ENCODE data around the gene FAM180B. TPM values are rescaled to one million over a fixed set of nuclear protein-coding genes. Genes with fewer than 3 reads are reported as not detected.

Gene FAM180B
- total and polyA plus RNA-seq, 4 donors, result not detected

DNA sequence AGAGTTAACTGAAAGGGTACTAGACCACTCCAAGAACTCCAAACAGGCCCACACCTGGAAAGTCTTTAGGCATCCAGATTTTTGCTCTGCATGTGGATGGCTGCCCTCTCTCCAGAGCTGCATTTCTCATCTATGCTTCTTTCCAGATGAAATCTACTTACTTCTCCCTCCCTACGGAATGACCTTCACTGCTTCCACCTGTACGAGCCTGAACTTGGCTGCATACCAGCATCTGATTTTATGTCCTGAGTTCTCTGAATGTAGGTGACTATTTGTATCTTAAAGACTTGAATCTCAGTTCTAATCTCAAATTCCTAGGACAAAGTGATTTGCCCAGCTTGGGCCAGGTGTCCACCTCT, 46.8 kb upstream of the FAM180B start:
- Histone ChIP-seq H3K27ac (ENCODE audit: low read depth in 1 of 2, low read length in 2 of 2) (no peak overlapping the region), H3K4me1 (ENCODE audit: control insufficient read depth in 4 of 4, insufficient read depth in 4 of 4, low read length in 3 of 4) (peaks cover 6 to 28% (median 18%) of the 10 kb centered on the region in 4 donors), H3K9ac (ENCODE audit: low read depth in 1 of 2, low read length in 2 of 2) (no peak overlapping the region), H3K4me3 (ENCODE audit: low read depth in 1 of 3, low read length in 3 of 3) (no peak overlapping the region), H3K36me3 (ENCODE audit: control insufficient read depth in 4 of 4, insufficient read depth in 3 of 4, low read depth in 1 of 4, low read length in 3 of 4) (no peaks in the 10 kb centered on the region), H3K9me3 (ENCODE audit: control insufficient read depth in 4 of 4, low read length in 3 of 4) (no peaks in the 10 kb centered on the region), H3K27me3 (ENCODE audit: control insufficient read depth in 4 of 4, insufficient read depth in 4 of 4, low read length in 3 of 4) (no peaks in the 10 kb centered on the region)
- no peak for DNase-seq (ENCODE audit: low spot score)
- WGBS, result 23% methylated on average over 2 of the region's 2 CpGs
- TF ChIP-seq, protein P1, sequence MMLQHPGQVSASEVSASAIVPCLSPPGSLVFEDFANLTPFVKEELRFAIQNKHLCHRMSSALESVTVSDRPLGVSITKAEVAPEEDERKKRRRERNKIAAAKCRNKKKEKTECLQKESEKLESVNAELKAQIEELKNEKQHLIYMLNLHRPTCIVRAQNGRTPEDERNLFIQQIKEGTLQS (IDR thresholded peaks at IDR 0.05), result no peak
- no peak for TF ChIP-seq JUND (IDR thresholded peaks at IDR 0.05)
- no peak for TF ChIP-seq NR2F2 (IDR thresholded peaks at IDR 0.05)
- TF ChIP-seq FOXA1 (IDR thresholded peaks at IDR 0.05), result no peak
- TF ChIP-seq TAF1 (conservative IDR thresholded peaks at IDR 0.05), result no peak
- no peak for TF ChIP-seq SP1 (IDR thresholded peaks at IDR 0.05)
- no peak for TF ChIP-seq RAD21 (IDR thresholded peaks at IDR 0.05)
- no peak for TF ChIP-seq GABPA (IDR thresholded peaks at IDR 0.05 in 1 of 2, conservative IDR thresholded peaks at IDR 0.05 in 1 of 2)
- TF ChIP-seq, protein P2, sequence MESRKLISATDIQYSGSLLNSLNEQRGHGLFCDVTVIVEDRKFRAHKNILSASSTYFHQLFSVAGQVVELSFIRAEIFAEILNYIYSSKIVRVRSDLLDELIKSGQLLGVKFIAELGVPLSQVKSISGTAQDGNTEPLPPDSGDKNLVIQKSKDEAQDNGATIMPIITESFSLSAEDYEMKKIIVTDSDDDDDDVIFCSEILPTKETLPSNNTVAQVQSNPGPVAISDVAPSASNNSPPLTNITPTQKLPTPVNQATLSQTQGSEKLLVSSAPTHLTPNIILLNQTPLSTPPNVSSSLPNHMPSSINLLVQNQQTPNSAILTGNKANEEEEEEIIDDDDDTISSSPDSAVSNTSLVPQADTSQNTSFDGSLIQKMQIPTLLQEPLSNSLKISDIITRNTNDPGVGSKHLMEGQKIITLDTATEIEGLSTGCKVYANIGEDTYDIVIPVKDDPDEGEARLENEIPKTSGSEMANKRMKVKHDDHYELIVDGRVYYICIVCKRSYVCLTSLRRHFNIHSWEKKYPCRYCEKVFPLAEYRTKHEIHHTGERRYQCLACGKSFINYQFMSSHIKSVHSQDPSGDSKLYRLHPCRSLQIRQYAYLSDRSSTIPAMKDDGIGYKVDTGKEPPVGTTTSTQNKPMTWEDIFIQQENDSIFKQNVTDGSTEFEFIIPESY (IDR thresholded peaks at IDR 0.05), result no peak
- no peak for TF ChIP-seq HNF4A (conservative IDR thresholded peaks at IDR 0.05)
- TF ChIP-seq, protein P3, sequence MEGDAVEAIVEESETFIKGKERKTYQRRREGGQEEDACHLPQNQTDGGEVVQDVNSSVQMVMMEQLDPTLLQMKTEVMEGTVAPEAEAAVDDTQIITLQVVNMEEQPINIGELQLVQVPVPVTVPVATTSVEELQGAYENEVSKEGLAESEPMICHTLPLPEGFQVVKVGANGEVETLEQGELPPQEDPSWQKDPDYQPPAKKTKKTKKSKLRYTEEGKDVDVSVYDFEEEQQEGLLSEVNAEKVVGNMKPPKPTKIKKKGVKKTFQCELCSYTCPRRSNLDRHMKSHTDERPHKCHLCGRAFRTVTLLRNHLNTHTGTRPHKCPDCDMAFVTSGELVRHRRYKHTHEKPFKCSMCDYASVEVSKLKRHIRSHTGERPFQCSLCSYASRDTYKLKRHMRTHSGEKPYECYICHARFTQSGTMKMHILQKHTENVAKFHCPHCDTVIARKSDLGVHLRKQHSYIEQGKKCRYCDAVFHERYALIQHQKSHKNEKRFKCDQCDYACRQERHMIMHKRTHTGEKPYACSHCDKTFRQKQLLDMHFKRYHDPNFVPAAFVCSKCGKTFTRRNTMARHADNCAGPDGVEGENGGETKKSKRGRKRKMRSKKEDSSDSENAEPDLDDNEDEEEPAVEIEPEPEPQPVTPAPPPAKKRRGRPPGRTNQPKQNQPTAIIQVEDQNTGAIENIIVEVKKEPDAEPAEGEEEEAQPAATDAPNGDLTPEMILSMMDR (IDR thresholded peaks at IDR 0.05; ENCODE audit: low read depth, low read length, missing input control), result no peak
- no peak for TF ChIP-seq FOXA2 (IDR thresholded peaks at IDR 0.05)
- TF ChIP-seq YY1 (IDR thresholded peaks at IDR 0.05), result no peak
- TF ChIP-seq, protein P4, sequence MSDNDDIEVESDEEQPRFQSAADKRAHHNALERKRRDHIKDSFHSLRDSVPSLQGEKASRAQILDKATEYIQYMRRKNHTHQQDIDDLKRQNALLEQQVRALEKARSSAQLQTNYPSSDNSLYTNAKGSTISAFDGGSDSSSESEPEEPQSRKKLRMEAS (IDR thresholded peaks at IDR 0.05), result no peak
- no peak for TF ChIP-seq EGR1 (IDR thresholded peaks at IDR 0.05; ENCODE audit: low read depth in 2 of 2)
- no peak for TF ChIP-seq HNF4G (IDR thresholded peaks at IDR 0.05)

DNA sequence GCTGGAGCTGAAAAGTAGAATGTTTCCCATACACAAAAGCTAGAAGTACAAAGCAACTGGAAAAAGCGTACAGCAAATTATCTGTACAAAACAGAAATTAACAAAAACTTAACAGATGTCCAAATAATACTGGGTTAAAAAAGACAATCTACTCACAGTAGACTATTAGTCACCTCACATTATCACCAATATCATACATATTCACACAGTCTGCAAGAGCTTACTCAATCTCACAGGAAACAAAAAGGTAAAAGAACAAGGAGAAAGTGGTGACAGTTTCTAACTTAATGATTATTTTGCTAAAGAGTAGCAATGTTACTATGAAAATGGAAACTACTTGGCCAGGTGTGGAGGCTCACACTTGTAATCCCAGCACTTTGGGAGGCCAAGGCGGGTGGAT, 45.4 kb upstream of the FAM180B start:
- Histone ChIP-seq H3K9ac (ENCODE audit: low read depth in 1 of 2, low read length in 2 of 2) (no peak overlapping the region), H3K27ac (ENCODE audit: low read depth in 1 of 2, low read length in 2 of 2) (no peak overlapping the region), H3K4me3 (ENCODE audit: low read depth in 1 of 3, low read length in 3 of 3) (no peak overlapping the region), H3K4me1 (ENCODE audit: control insufficient read depth in 4 of 4, insufficient read depth in 4 of 4, low read length in 3 of 4) (peaks cover 9 to 28% (median 18%) of the 10 kb centered on the region in 4 donors), H3K27me3 (ENCODE audit: control insufficient read depth in 4 of 4, insufficient read depth in 4 of 4, low read length in 3 of 4) (no peaks in the 10 kb centered on the region), H3K36me3 (ENCODE audit: control insufficient read depth in 4 of 4, insufficient read depth in 3 of 4, low read depth in 1 of 4, low read length in 3 of 4) (no peaks in the 10 kb centered on the region), H3K9me3 (ENCODE audit: control insufficient read depth in 4 of 4, low read length in 3 of 4) (no peaks in the 10 kb centered on the region)
- DNase-seq (ENCODE audit: low spot score), result no peak
- 95% methylated on average over 2 of the region's 2 CpGs for WGBS
- TF ChIP-seq, protein P1 (IDR thresholded peaks at IDR 0.05), result no peak
- TF ChIP-seq JUND (IDR thresholded peaks at IDR 0.05), result no peak
